SK-N-SH (cell line): ENCODE results near the gene WNK1.

Experiments used
- CHD2 ChIP-seq: fragments of 150-350 bp; IDR thresholded peaks from 2 replicates; pipeline ENCODE4 v1.6.1; 2018; ENCODE audit warnings: low read length; ENCODE audit not compliant: partially characterized antibody
- CTCF ChIP-seq: fragments of 200-600 bp; sonication (generic); IDR thresholded peaks from 2 replicates; pipeline ENCODE4 v1.6.1; 2017; ENCODE audit warnings: antibody characterized with exemption, mild to moderate bottlenecking, moderate library complexity
- EP300 ChIP-seq, 2 experiments: IDR thresholded peaks; 2 replicates each; pipeline versions ENCODE4 v1.4.0 to v1.6.1; 2012; ENCODE audit warnings: borderline replicate concordance in 1 of 2, low read depth in 1 of 2, low read length in 1 of 2
- EZH2phosphoT487 ChIP-seq: fragments of 200-600 bp; sonication (generic); IDR thresholded peaks from 2 replicates; pipeline ENCODE4 v1.6.1; 2017; ENCODE audit warnings: low read depth, mixed run types, mild to moderate bottlenecking, antibody characterized with exemption, moderate library complexity, borderline replicate concordance
- FOXM1 ChIP-seq: IDR thresholded peaks from 2 replicates; pipeline ENCODE4 v1.4.0; 2012; ENCODE audit warnings: low read depth, mild to moderate bottlenecking
- GATA2 ChIP-seq: sonication (generic); formaldehyde crosslinking; IDR thresholded peaks from 2 replicates; pipeline ENCODE4 v1.5.0; 2020; ENCODE audit warnings: mild to moderate bottlenecking, missing genetic modification reagents
- MXI1 ChIP-seq: IDR thresholded peaks from 2 replicates; pipeline ENCODE4 v1.6.1; 2012; ENCODE audit warnings: mild to moderate bottlenecking, low read depth, low read length, improper control_type of control experiment
- RAD21 ChIP-seq: IDR thresholded peaks from 2 replicates; pipeline ENCODE4 v1.6.1; 2012; ENCODE audit warnings: mild to moderate bottlenecking, low read length
- REST ChIP-seq: IDR thresholded peaks from 2 replicates; pipeline ENCODE4 v1.6.1; 2012; ENCODE audit warnings: mild to moderate bottlenecking, low read depth, low read length, moderate library complexity
- RFX5 ChIP-seq: IDR thresholded peaks from 2 replicates; pipeline ENCODE4 v1.6.1; 2012; ENCODE audit warnings: mild to moderate bottlenecking, improper control_type of control experiment, low read length
- TAF1 ChIP-seq: IDR thresholded peaks from 2 replicates; pipeline ENCODE4 v1.6.1; 2012; ENCODE audit warnings: low read depth, mild to moderate bottlenecking, low read length, moderate library complexity, borderline replicate concordance

GRCh38 chr12:880656-881055, 128.3 kb downstream of the WNK1 start:
- TF ChIP-seq RAD21 = no peak
- TF ChIP-seq MXI1 = no peak
- no peak for TF ChIP-seq EZH2phosphoT487
- no peak for TF ChIP-seq FOXM1
- TF ChIP-seq CTCF = no peak
- no peak for TF ChIP-seq RFX5
- no peak for TF ChIP-seq EP300 (IDR thresholded peaks at IDR 0.05; ENCODE audit: borderline replicate concordance in 1 of 2, low read depth in 1 of 2, low read length in 1 of 2)
- TF ChIP-seq REST = no peak
- no peak for TF ChIP-seq CHD2
- no peak for TF ChIP-seq GATA2 (CRISPR knock-in tag)
- TF ChIP-seq TAF1 = no peak
